Measurements from ENCODE around the gene DDC.

The DDC gene

DNA sequence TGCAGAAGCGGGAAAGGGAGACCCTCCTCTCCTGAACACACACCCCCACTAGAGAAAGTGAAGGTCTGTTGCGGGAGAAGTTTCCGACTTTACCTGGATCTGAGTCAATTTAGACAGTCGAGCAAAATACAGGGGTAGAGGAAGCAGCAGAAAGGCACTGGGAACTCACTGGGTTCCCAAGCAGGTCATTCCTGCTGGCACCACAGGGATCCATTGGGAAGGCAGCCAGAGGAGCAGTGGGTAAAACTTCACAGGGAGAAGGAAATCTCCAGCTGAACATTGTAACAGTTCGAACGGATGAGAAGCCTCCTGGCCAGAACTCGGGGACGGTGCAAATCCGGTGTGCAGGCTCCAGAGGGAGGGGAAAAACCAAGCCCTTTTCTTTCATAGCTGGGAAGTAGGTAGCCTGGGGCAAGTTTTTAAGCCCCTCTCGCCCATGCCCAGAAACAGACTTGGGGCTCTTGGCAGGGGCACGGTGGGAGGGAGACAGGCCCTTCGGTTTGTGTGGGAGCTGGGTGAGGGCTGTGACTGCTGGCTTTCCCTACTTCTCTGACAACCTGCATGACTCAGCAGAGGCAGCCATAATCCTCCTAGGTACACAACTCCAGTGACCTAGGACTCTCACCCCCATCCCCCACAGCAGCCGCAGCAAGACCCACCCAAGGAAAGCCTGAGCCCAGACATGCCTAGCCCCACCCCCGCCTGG is 51.9 kb downstream of the DDC start:
- no peak for DNase-seq

DNA sequence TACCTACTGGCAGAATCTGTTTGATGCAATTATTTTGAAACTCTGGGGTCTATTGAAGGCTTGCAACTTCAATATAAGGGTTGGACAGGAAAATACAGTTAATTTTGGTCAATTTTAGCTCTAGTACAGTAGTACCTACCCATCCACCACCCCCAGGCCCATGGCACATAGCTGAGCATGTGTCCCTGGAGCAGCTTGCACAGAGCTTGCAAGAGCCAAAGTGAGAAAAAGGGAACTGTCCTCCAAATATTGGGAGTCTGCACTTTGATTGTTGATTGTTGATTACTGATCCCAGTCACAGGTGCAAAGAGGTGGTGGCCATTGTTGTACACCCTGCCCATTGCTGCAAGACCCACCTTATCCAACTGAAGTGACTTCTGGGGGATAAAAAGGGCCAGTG is 52.8 kb downstream of the DDC start:
- DNase-seq = no peak

DNA sequence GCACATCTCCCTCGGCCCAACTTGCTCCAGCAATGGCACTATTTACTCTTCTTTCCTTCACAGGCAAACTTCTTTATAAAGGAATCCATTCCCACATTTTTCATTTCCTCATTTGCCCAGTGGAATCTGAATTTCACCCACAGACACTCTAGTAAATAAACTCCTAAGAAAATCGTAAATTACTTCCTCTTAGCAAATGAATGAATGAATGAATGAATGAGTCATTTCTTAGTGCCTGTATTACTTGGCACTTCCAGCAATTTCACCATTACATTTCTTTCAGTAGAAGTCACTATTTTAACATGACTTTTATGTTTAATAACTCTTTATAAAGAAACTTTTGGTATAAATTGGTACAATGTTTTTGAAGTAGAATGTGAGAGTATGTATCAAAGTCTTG is 55.7 kb downstream of the DDC start:
- no peak for DNase-seq

GRCh38 chr7:50508471-50508943 is 56.7 kb downstream of the DDC start:
- peak in 1 of 2 experiments; percentile 20 for DNase-seq

DNA sequence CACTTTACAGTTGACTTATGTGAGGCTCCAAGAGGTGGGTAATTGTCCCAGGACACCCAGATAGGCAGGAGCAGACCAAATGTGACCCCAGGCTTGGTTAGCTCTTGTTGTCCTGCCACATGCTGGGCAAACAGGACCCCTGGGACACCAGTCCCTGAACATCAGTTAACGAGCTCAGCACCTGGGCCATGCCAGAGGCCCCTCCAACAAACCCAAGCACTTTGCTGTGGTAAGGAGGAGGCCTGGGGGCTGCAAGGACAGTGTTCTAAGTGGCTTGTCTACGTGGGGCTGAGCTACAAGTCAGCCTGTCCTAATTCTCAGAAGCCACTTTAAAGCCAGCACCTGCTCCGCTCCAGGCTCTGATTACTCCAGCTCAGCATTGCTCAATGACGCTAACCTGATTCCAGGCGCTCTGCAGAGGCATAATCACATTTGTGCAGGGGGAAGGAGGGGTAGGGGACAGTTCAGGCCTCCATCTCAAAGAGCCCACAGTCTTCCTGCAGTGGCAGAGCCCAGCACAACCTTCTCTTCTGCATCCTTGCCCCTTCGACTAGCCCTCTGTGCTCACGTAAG is 57.2 kb downstream of the DDC start:
- peak; percentile 4 to 79 for DNase-seq

GRCh38 chr7:50505553-50506210 is 59.5 kb downstream of the DDC start:
- DNase-seq = no peak

DNA sequence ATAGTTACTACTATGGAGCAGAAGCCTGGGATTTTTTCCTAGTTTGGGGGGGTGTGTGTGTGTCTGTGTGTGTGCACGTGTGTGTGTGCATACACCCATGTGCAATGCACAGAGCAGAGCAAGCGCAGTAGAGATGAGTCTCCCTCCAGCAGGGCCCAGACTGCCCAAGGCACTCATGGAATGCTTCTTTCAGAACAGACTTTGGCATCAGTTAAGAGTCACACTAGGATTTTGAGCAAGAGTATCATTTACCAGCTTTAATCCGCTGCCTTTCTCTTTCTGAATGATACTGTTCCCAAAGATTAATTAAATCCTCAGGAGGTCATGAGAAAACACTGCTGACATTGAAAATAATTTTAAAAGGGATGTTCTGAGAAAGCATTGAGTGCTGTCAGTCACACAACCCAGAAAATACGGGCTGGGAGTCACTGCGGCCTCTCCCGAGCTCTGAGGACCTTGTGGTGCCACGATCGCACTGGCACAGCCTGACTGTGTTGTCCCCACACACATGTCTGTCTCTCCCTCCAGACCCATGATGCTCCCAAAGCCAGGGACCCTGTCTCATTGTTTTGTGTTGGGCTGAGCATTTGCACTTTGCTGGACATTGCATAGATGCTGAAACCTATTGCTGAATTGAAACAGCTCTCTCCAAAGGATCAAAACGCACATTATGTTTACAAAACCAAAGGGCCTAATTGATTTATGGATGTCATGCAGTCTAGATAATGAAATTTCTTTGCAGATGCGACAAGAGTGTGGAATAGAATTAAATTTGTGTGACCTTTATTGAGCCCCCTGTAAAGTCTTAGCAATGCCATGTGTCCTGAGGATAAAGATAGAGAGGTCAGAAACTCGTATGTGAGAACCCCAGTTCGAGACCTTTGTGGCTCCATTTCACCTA is 60.3 kb downstream of the DDC start:
- no peak for DNase-seq

DNA sequence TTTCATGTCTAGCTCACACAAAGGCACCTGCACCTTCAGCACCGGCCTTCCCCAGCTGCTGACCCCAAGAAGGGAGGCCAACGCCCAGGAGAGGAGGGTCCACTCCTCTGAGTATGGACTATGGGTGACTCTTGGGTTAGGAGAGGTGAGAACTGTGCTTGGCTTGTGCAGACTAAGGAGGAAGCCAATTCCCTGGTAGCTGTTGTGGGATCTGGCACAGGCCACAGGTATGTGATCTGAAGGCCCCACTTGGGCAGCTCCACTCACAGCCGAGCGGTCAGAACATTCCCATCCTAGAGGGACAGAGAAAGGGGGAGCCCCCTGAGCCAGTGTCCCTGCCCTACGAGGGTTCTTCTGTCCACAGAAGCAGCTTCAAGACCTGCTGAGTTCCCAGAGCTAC is 62.3 kb downstream of the DDC start:
- DNase-seq = no peak

DNA sequence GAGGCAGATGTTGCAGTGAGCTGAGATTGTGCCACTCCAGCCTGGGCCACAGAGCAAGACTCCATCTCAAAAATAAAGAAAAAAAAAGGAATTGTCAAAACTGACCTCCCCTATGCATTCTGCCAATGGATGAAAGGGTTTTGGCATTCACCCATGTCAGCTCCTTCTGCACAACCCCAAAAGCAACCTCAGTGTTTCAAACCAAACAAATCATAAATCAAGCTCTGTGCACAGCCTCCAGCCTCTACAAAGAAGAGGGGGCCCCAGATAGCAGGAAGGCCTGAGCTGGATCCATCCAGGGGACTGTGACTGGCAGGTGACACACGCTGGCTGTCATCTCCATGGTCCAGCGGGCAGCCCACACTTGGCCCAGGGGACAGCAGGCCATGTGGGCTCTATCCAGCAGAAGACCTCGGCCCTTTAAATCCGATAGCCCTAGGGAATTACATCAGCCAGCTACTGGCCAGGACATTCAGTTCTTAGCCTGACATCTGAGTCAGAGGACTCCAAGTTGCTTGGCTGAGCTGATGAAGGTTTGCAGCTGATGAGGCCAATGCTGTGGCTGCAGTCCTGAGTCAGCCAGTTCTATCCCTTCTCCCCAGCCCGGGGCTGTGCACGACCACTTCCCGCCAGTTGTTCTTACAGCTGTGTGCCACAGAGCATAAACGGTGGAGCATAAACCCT is 63.1 kb downstream of the DDC start:
- no peak for DNase-seq

DNA sequence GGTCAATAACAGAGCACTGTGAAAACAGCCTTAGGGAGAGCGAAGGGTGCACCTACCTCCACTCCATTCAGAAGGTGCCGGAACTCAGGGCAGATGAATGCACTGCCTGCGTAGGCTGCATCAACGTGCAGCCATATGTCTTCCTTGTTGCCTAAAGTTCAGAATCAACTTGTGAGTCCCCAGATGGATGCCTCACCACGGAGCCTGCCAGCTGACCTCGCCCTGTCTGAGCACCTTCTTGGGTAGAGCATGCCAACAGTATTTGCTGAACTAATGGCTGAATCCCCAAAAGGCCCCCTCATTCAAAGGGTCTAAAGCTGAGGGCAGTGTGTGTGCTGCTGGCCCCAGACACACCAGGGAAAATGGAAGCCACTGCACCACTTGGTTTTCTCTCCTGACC is 66.1 kb downstream of the DDC start:
- DNase-seq = no peak

DNA sequence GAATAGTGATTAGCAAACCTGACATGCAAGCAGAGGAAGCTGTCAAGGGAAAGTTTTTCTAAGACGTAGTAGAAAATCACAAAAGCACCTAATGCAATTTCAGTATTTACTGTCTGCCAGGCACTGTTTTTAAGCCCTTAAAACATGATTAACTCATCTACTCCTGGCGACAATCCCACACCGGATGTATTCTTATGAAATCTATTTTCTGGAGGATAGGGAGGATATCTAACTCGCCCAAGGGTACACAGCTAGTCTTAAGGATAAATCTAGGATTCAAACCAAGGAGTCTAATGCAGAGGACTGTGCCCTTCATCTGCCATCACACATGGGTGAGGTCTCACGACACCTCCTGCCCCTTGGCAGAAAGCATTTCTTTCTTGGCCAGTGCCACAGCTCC is 67.2 kb downstream of the DDC start:
- DNase-seq = no peak

DNA sequence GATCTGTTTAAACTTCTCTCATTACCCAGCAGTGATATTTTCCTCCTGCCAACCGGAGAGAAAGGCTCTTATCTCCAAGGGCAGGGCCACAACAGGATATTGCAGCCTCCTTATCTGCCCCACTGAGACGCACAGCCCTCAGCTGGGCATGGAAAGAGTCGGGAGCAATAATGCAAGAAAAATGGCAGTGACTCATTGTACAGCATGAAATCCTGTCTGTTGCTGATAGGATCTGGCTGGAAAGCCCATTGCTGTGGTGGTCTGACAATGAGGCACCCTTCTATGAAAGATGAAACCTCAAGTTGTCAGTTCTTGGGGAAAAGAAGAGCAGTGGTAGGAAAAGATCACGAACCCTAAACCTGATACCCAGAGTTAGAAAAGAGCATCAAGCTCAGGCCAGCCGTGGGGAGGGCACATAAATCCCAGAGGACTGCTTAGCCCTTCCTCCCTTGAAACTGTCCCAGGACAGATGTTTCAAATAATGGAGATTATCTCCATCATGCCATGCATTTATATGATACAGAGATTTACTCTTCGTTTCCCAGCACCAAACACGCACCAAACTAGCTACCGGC is 68.0 kb downstream of the DDC start:
- no peak for DNase-seq

DNA sequence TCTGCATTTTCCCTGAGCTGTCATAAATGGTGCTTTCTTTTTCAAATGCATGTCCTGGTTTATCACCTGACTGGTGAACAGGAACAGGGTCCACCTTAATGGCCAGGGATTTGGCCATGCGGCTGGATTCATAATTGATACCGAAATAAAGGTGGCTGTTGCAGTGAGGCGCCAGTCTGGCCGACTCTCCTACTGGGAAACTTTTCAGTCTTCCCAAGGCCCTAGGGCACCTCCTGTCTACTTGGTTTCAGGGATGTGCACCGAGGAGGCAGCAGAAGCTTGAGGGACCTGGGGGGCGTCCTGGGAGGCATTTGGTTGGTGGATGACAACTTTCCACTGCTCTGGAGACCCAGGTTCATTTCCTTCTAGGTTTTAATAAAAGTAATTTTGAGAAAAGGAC is 68.6 kb downstream of the DDC start:
- DNase-seq = no peak

GRCh38 chr7:50495746-50496145 is 69.5 kb downstream of the DDC start:
- DNase-seq = no peak

DNA sequence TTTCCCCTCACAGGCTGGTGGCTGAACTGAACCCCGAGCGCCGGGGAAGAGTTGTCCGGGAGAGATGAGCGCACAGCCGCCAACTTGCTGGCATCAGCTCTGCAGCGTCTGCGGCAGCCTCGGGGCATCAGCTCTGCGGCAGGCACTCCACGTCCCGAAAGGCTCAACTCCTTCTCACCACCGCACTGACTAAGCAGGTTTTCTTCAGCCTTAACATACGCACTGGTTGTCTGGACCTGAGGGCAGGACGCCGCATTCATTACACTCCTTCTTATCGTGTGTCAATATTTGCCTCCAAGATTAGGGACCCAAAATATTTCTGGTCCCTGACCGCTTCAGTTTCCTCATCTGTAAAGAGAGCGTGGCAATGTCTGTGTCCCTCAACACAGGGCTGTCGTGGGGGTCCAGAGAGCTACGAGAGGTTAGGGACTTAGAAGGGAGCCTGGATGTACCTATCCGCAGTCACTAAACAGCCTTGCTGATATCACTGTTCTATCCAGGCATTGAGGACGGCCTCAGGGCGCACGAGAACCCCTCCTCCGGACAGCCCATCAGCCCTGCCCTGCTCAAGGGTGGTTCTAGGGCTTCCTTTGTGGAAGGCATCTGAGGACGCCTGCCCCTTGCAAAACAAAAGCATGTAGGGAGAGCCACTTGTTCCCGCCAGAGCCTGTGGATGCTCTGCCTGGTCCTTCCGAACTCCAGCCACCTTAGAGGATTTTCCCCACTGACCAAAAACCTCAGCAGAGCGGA is 72.3 kb downstream of the DDC start:
- no peak for DNase-seq

DNA sequence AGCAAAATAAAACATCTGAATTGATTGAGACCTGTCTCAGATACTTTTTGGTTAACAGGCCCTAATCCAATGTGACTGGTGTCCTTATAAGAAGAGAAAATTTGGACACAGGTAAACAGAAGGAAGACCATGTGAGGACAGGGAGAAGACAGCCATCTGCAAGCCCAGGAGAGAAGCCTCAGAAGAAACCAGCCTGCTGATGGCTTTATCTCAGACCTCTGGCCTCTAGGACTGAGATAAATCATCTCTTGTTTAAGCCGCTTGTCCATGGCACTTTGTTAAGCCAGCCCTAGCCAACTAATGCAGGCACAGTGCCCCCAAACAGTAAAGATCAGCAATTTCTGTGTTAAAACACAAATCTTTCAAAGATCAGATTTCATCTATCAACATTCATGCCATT is 73.3 kb downstream of the DDC start:
- DNase-seq = no peak

DNA sequence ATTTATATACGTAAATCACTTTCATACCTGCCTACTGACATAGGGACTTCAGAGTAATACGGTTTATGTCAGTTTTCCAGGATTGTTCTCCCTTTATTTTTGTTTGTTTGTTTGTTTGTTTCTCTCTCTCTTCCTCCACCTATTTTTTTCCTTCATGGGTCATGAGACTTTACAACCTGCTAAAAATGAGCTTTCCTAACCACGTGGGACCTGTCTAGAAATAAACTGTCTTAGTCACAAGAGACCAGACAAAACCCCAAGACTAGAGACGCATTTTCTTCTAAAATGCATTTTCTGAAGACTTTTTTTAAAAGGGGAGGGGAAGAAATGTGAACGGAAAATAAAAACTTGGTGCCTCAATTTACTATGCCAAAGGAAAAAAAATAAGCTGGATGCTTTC is 74.0 kb downstream of the DDC start:
- DNase-seq = no peak

DNA sequence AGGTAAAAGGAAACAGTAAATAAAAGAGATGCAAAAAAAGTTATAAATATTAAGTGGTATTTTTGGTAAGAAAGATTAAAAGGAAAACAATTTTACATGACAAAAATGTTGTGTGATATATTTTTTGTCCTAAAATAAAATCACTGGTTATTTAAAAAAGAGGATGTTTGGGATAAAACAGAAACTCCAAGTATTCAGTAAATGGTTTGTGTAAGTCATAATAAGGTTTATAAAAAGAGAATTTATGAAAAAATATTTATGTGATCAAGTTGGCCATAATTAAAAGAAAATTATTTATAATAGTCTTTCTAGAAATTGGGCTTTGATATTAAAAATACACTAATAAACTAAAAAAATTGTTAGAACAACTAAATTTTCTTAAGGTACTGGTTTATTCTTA is 76.8 kb downstream of the DDC start:
- no peak for DNase-seq

DNA sequence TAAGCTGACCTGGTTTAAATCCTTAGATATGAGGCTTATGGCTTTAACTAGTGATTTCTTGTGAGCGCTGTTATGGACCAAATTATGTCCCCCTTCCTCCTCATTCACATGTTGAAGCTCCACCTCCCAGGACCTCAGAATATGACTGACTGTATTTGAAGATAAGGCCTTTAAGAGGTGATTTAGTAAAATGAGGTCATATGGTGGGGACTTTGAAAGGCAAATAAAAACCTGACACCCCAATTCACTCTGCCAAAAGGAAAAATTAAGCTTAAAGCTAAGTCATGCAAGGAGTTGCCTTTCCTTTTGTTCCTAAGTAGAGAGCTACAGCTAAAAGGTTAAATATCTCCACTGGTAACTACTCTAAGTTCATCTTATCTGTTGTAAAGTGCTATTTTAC is 78.7 kb downstream of the DDC start:
- DNase-seq = no peak

- DNase-seq = no peak
These were observed 83.3 kb downstream of the DDC start for GRCh38 chr7:50481867-50482266.

DNA sequence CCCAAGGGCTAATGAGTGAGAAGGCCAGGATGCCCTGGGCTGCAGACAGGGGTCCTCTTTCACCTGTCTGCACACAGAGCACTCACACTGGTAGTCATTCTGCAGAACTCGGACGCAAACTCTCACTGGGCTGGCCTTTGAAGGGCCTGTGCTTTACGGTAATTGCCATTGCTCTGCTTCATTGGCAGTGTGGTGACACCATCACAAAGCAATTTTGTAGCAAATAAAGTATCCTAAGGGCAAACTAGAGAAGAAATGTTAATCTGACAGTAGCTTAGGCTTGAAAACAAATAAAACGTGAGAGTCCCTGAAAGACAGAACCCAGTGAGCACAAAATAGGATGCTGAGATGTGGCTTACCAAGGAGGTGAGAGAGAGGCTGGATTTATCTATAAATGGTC is 84.4 kb downstream of the DDC start:
- DNase-seq = no peak

Measured in NCI-H524 (cell line).